GM10248 (cell line): ENCODE results near the gene ATP11A.

ENCODE experiments used
- CTCF ChIA-PET: fragments of 300-600 bp; sonication (Branson Sonifier 250); formaldehyde crosslinking; extraction: SDS; loops from one replicate; lab custom pipeline; 2021; ENCODE audit warnings: antibody characterized with exemption; lab: Yijun Ruan, JAX
- POLR2A ChIA-PET: fragments of 350-650 bp; sonication (Branson Sonifier 250); formaldehyde crosslinking; extraction: SDS; loops from one replicate; lab custom pipeline; 2020; ENCODE audit warnings: antibody characterized with exemption; lab: Yijun Ruan, JAX
- DNase-seq: peaks from one replicate; pipeline ENCODE4 v3.0.0; 2012; ENCODE audit errors: extremely low spot score
- CTCF ChIP-seq: IDR thresholded peaks from 2 replicates; pipeline ENCODE4 v1.5.1; 2012; ENCODE audit warnings: mild to moderate bottlenecking, low read depth; ENCODE audit errors: extremely low read depth, missing control alignments, control extremely low read depth

Gene ATP11A

GRCh38 chr13:112696001-112696868 is 6.4 kb downstream of the ATP11A start:
- no peak for DNase-seq
- POLR2A ChIA-PET, result no interaction called here
- TF ChIP-seq CTCF, result no peak
- CTCF ChIA-PET, result interaction anchor here (2.0 kb wide), 1 partner anchor 11 kb away, joined by 6 read pairs; no protein-coding TSS in a partner anchor

- no peak for TF ChIP-seq CTCF
- ChIA-PET POLR2A (no interaction called here), CTCF (no interaction called here)
- DNase-seq, result no peak
Observed at GRCh38 chr13:112696869-112697465, 7.1 kb downstream of the ATP11A start.

- CTCF ChIA-PET, result no interaction called here
- no peak for DNase-seq
- POLR2A ChIA-PET, result no interaction called here
- TF ChIP-seq CTCF, result no peak
Observed at GRCh38 chr13:112697756-112698655, 8.2 kb downstream of the ATP11A start.

- CTCF ChIA-PET, result no interaction called here
Observed at GRCh38 chr13:112699322-112699918, 9.6 kb downstream of the ATP11A start.

GRCh38 chr13:112700291-112701060 is 10.6 kb downstream of the ATP11A start:
- CTCF ChIA-PET, result interaction anchor here (1.2 kb wide), 1 partner anchor 29 kb away, joined by 3 read pairs; no protein-coding TSS in a partner anchor
- no peak for TF ChIP-seq CTCF
- POLR2A ChIA-PET, result no interaction called here
- DNase-seq, result no peak

More at GRCh38 chr13:112699322-112699918, 9.6 kb downstream of the ATP11A start:
- POLR2A ChIA-PET, result no interaction called here
- no peak for TF ChIP-seq CTCF
- no peak for DNase-seq
